CD14-positive monocyte (primary cell): ENCODE data around the gene LTO1. TPM values are rescaled to one million over a fixed set of nuclear protein-coding genes. Genes with fewer than 3 reads are reported as not detected.

ENCODE experiments used
- DNase-seq, 3 donors: peaks; one replicate each; pipeline ENCODE4 v3.0.0-alpha.2; 2011 to 2022
- H2AFZ ChIP-seq: 2 replicates; pipeline ENCODE4 v1.6.0; 2012; ENCODE audit warnings: mild to moderate bottlenecking, low read depth, low read length, inconsistent platforms; ENCODE audit not compliant: insufficient read depth, poor library complexity, severe bottlenecking
- H3K27ac ChIP-seq, 2 donors: 1 replicate in 1 of 2; 2 replicates in 1 of 2; pipeline ENCODE4 v1.5.1; 2012 to 2013; ENCODE audit warnings: low read length in 2 of 2, control low read depth in 1 of 2, inconsistent platforms in 1 of 2, low read depth in 1 of 2, mild to moderate bottlenecking in 1 of 2
- H3K27me3 ChIP-seq, 2 donors: one replicate each; pipeline versions ENCODE4 v1.6.0 to v1.6.1; 2011 to 2013; ENCODE audit warnings: low read length in 2 of 2; ENCODE audit not compliant: control insufficient read depth in 2 of 2, insufficient read depth in 2 of 2
- H3K36me3 ChIP-seq, 2 donors: replicated peaks in 1 of 2; 1 replicate in 1 of 2; 2 replicates in 1 of 2; pipeline versions ENCODE4 v1.5.1 to v1.6.1; 2012 to 2013; ENCODE audit warnings: low read length in 2 of 2, control low read depth in 1 of 2, inconsistent platforms in 1 of 2, mild to moderate bottlenecking in 1 of 2; ENCODE audit not compliant: insufficient read depth in 2 of 2, control insufficient read depth in 1 of 2
- H3K4me1 ChIP-seq, 2 donors: 1 replicate in 1 of 2; 2 replicates in 1 of 2; pipeline versions ENCODE4 v1.5.1 to v1.6.1; 2012 to 2013; ENCODE audit warnings: low read length in 2 of 2, control low read depth in 1 of 2, inconsistent platforms in 1 of 2, mild to moderate bottlenecking in 1 of 2, moderate library complexity in 1 of 2; ENCODE audit not compliant: insufficient read depth in 2 of 2, control insufficient read depth in 1 of 2
- H3K4me2 ChIP-seq: replicated peaks from 2 replicates; pipeline ENCODE3; 2012; ENCODE audit warnings: low read length, moderate library complexity, mild to moderate bottlenecking; ENCODE audit not compliant: poor library complexity, severe bottlenecking; ENCODE audit errors: extremely low read depth
- H3K4me3 ChIP-seq, 3 experiments: fragments of 200-600 bp in 1 of 3; sonication (generic) in 1 of 3; replicated peaks in 1 of 3; 1 replicate in 2 of 3; 2 replicates in 1 of 3; pipeline ENCODE4 v1.5.1; 2011 to 2013; ENCODE audit warnings: low read length in 3 of 3, mild to moderate bottlenecking in 3 of 3, control low read depth in 2 of 3, low read depth in 2 of 3, inconsistent platforms in 1 of 3, moderate library complexity in 1 of 3
- H3K79me2 ChIP-seq: 2 replicates; pipeline ENCODE4 v1.6.0; 2012; ENCODE audit warnings: mild to moderate bottlenecking, control low read depth, inconsistent platforms, low read length, moderate library complexity; ENCODE audit not compliant: insufficient read depth
- H3K9ac ChIP-seq: 2 replicates; pipeline ENCODE4 v1.6.0; 2017; ENCODE audit warnings: low read length, mild to moderate bottlenecking; ENCODE audit not compliant: insufficient read depth, poor library complexity, severe bottlenecking
- H3K9me3 ChIP-seq, 2 donors: replicated peaks in 1 of 2; 1 replicate in 1 of 2; 2 replicates in 1 of 2; pipeline versions ENCODE4 v1.5.1 to v1.6.1; 2012 to 2013; ENCODE audit warnings: low read length in 2 of 2, control low read depth in 1 of 2; ENCODE audit not compliant: control insufficient read depth in 1 of 2, insufficient read depth in 1 of 2
- H4K20me1 ChIP-seq: 2 replicates; pipeline ENCODE4 v1.6.0; 2012; ENCODE audit warnings: mild to moderate bottlenecking, low read length, control low read depth, moderate library complexity; ENCODE audit not compliant: insufficient read depth
- H3K27ac Mint-ChIP-seq, 7 donors: one replicate each; pipeline ENCODE4 v1.8.0; 2020; ENCODE audit warnings: mild to moderate bottlenecking in 7 of 7, mixed read lengths in 7 of 7, moderate library complexity in 6 of 7, inconsistent platforms in 2 of 7
- H3K27me3 Mint-ChIP-seq, 3 donors: one replicate each; pipeline ENCODE4 v1.8.0; 2021 to 2022; ENCODE audit warnings: low read depth in 3 of 3, mild to moderate bottlenecking in 3 of 3, mixed read lengths in 3 of 3, moderate library complexity in 3 of 3, inconsistent platforms in 1 of 3
- H3K36me3 Mint-ChIP-seq, 2 donors: one replicate each; pipeline ENCODE4 v1.8.0; 2020; ENCODE audit warnings: mixed read lengths in 2 of 2, inconsistent platforms in 1 of 2, mild to moderate bottlenecking in 1 of 2
- H3K4me1 Mint-ChIP-seq: one replicate; pipeline ENCODE4 v1.8.0; 2020; ENCODE audit warnings: mild to moderate bottlenecking, mixed read lengths
- H3K4me3 Mint-ChIP-seq, 2 donors: one replicate each; pipeline ENCODE4 v1.8.0; 2020; ENCODE audit warnings: mild to moderate bottlenecking in 2 of 2, mixed read lengths in 2 of 2, moderate library complexity in 1 of 2
- H3K9me3 Mint-ChIP-seq, 7 donors: one replicate each; pipeline ENCODE4 v1.8.0; 2020 to 2022; ENCODE audit warnings: mixed read lengths in 7 of 7, mild to moderate bottlenecking in 6 of 7, moderate library complexity in 6 of 7, inconsistent platforms in 2 of 7
- WGBS: methylation state at CpG from one replicate; pipeline ENCODE4 v1.1.5; 2013; ENCODE audit warnings: missing lambda C conversion rate; ENCODE audit not compliant: insufficient coverage; 5-methylcytosine and 5-hydroxymethylcytosine counted together
- intact Hi-C, 2 donors: fragments of 100-400 bp; cut with micrococcal nuclease; formaldehyde crosslinking; loops; one replicate each; pipeline versions ENCODE4 v1.15.0 to v1.15.1; 2023
- polyA plus RNA-seq, 3 donors: library from polyadenylated mRNA; depleted of rRNA in 1 of 3; unstranded in 2 of 3; stranded (reverse) in 1 of 3; fragments of 300-500 nt in 2 of 3; fragments of >200 nt in 1 of 3; fragmentation: Illumina TruSeq in 2 of 3; gene quantifications; 1 replicate in 2 of 3; 2 replicates in 1 of 3; pipeline ENCODE4 v1.2.3, GENCODE V29; 2012 to 2021
- TF ChIP-seq, protein P1 (sequence below): fragments of 200-600 bp; IDR thresholded peaks from one replicate; pipeline ENCODE4 v1.8.0; 2022; ENCODE audit warnings: antibody characterized with exemption, mild to moderate bottlenecking

The LTO1 gene
- polyA plus RNA-seq, 3 donors = 3.9 to 27.1 (median 5.2) TPM

DNA sequence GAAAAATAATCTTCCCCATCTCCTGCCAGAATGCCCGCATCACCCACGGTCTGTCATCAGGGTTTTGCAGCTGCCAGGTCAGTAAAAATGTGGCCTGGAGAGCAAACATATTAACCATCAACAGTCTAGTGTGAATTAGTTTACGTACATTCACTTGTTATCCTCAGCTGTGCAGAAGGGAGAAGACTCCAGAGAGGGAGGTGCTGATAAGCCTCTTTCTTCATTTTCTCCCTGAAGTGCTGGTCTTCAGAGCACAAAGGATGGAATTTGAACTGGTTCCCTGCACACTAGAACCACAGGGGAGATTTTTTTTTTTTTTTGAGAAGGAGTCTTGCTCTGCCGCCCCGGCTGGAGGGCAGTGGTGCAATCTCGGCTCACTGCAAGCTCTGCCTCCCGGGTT lies 20.4 kb upstream of the LTO1 start:
- peaks cover 4 to 16% (median 8%) of the 10 kb centered on the region in 7 donors for H3K9me3 Mint-ChIP-seq
- H3K9me3 ChIP-seq = no peaks in the 10 kb centered on the region
- TF ChIP-seq, protein P1, sequence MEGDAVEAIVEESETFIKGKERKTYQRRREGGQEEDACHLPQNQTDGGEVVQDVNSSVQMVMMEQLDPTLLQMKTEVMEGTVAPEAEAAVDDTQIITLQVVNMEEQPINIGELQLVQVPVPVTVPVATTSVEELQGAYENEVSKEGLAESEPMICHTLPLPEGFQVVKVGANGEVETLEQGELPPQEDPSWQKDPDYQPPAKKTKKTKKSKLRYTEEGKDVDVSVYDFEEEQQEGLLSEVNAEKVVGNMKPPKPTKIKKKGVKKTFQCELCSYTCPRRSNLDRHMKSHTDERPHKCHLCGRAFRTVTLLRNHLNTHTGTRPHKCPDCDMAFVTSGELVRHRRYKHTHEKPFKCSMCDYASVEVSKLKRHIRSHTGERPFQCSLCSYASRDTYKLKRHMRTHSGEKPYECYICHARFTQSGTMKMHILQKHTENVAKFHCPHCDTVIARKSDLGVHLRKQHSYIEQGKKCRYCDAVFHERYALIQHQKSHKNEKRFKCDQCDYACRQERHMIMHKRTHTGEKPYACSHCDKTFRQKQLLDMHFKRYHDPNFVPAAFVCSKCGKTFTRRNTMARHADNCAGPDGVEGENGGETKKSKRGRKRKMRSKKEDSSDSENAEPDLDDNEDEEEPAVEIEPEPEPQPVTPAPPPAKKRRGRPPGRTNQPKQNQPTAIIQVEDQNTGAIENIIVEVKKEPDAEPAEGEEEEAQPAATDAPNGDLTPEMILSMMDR = no peak
- H2AFZ ChIP-seq = no peak overlapping the region
- H3K27ac ChIP-seq = no peak overlapping the region
- peaks cover 4 to 13% of the 10 kb centered on the region in 2 donors for H3K27me3 ChIP-seq
- DNase-seq = no peak
- no peaks in the 10 kb centered on the region for H3K36me3 Mint-ChIP-seq
- no peak overlapping the region for H3K4me3 Mint-ChIP-seq
- no peak overlapping the region for H3K4me3 ChIP-seq
- no peaks in the 10 kb centered on the region for H3K79me2 ChIP-seq
- H3K4me1 Mint-ChIP-seq = no peaks in the 10 kb centered on the region
- no CpG with 5 or more reads among the region's 7 CpGs for WGBS
- H3K9ac ChIP-seq = no peak overlapping the region
- no peak overlapping the region for H3K4me2 ChIP-seq
- no peaks in the 10 kb centered on the region for H4K20me1 ChIP-seq
- intact Hi-C loops = no loop called here
- H3K27me3 Mint-ChIP-seq = peaks cover 8 to 50% (median 25%) of the 10 kb centered on the region in 3 donors
- H3K4me1 ChIP-seq = no peaks in the 10 kb centered on the region
- H3K27ac Mint-ChIP-seq = no peak overlapping the region
- no peaks in the 10 kb centered on the region for H3K36me3 ChIP-seq

DNA sequence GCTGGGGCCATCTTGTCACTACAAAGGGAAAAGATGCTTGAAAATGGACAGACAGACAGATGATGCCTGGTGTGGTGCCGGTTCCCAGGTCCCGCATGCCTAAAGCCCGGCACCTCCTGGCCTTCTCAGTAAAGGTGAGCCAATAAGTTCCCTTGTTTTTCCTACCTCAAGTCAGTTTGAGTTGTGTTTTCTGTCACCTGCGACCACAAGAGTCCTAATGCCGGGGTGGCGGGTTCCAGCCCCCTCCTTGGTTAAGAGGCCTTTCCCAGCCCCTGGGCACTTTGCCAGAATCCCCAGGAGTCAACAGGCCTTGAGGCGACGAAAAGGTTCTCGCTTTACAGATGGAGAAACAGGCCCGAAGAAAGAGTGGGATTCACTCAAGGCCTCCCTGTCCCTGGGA lies 19.6 kb upstream of the LTO1 start:
- Histone ChIP-seq H3K9ac (no peak overlapping the region), H2AFZ (no peak overlapping the region), H3K9me3 (no peaks in the 10 kb centered on the region), H3K4me1 (no peaks in the 10 kb centered on the region), H3K79me2 (no peaks in the 10 kb centered on the region), H3K4me2 (no peak overlapping the region), H4K20me1 (no peaks in the 10 kb centered on the region), H3K27me3 (peaks cover 0 to 8% of the 10 kb centered on the region in 2 donors), H3K4me3 (no peak overlapping the region), H3K36me3 (no peaks in the 10 kb centered on the region), H3K27ac (no peak overlapping the region)
- peaks cover 4 to 16% (median 8%) of the 10 kb centered on the region in 7 donors for H3K9me3 Mint-ChIP-seq
- no peak for DNase-seq
- H3K4me3 Mint-ChIP-seq = no peak overlapping the region
- no peaks in the 10 kb centered on the region for H3K36me3 Mint-ChIP-seq
- no peak overlapping the region for H3K27ac Mint-ChIP-seq
- H3K27me3 Mint-ChIP-seq = peaks cover 7 to 51% (median 20%) of the 10 kb centered on the region in 3 donors
- no peaks in the 10 kb centered on the region for H3K4me1 Mint-ChIP-seq
- intact Hi-C loops = no loop called here
- TF ChIP-seq, protein P1 = no peak
- WGBS = 86% methylated on average over 9 of the region's 10 CpGs
